Hepatic stellate cell (primary cell): ENCODE data around the gene ALMS1.
"Not testable (repeated sequence)": the region's sequence is repeated elsewhere in the genome, so short reads cannot be mapped to it uniquely, and the experiment has no call there.

Experiments
- DNase-seq: peaks from one replicate; pipeline ENCODE4 v3.0.0; 2011; ENCODE audit warnings: low spot score

The ALMS1 gene

DNA sequence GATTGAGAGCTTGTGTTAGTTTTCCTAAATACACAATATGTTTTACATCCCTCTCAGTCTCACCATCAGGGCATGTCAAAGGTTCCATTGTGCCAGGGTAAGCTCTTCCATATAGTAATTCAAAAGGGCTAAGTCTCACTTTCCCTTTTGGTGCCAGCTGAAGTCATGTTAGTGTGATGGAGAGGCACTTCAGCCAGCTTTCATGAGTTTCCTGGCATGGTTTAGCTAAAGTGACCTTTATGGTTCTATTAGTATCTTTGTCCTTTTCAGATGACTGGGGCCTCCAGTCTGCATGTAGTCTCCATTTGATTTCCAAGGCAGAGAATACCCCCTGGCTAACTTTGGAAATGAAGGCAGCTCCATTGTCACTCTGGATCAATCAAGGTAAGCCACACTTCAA lies 229.4 kb downstream of the ALMS1 start:
- DNase-seq: no peak

DNA sequence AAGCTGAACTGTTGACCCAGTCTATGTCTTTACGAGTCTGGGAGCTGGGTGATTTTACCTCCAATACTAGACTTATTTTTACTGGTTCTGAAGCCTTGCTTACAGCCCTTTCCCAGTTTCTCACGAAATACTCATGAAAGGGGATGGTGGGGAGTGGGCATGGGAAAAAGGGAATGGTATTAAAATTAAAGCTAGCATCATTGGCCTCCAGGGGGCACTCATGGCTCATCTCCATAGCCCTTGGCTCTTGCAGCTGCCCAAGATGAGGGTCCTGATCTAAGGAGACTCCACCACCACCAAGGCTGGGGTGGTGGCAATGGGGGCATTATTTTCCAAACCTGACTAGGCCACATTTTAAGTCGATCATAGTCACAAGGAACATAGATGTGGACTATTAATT lies 234.3 kb downstream of the ALMS1 start:
- not testable (repeated sequence) for DNase-seq

GRCh38 chr2:73624036-73624435 lies 238.4 kb downstream of the ALMS1 start:
- not testable (repeated sequence) for DNase-seq

GRCh38 chr2:73624625-73625024 lies 239.0 kb downstream of the ALMS1 start:
- not testable (repeated sequence) for DNase-seq

DNA sequence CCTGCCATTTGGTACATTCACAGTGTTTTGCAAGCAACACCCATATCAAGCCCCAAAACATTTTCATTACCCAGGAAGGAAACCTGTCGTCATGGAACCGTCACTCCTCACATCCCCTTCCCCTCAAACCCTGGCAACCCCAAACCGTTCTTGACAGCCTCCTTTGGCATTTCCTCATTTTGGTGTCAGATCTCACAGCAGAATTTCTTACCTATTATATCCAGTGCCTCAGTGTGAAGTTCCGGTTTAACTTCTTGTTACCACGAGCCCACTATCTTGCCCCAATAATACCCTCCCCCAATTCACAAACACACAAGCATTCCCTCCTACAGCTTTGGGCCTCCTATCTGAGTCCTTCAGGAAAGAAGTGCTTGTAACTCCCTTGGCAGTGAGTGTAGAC lies 240.6 kb downstream of the ALMS1 start:
- not testable (repeated sequence) for DNase-seq

DNA sequence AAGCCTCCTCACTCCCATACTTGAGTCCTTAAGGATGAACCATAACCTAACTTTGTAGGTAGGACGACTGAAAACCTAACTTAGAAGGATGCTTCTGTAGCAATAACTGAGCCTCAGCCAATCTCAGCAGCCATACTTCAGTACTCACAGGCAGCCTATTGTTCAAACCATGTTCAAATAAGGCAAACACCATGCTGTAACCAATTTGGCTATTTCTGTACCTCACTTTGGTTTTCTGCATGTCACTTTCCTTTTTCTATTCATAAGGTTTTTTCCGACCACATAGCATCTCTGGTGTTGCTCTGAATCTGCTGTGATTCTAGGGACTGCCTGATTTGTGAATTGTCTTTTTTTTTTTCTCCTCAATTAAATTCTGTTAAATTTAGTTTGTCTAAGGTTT lies 242.9 kb downstream of the ALMS1 start:
- not testable (repeated sequence) for DNase-seq

DNA sequence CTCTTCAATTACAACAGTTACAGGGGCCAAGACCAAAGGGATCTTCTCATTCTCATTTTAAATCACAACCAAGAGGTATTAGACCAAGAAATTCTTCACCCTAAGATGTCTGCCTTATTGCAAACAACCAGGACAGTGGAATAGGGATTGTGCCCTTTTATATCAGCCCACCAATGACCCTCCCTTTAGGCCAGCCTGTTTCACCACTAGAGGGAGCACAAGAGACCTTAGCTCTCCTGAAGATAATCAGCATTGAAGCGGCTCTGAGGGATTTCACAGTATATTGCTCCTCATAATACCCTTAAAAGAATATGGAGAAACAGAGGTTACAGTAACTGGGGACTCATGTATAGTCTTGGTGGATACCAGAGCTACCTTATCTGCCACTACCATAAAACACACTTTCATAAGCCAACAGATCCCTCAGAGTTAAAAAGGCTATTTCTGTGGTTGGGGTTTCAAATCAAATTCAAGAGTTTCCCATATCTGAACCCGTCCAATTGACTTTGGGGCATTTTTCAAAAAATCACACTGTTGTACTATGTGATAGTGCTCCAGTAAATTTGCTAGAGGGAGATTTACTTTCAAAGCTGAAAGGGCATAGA lies 245.1 kb downstream of the ALMS1 start:
- DNase-seq: not testable (repeated sequence)

- DNase-seq: not testable (repeated sequence)
These were observed 251.3 kb downstream of the ALMS1 start for GRCh38 chr2:73636977-73637376.

DNA sequence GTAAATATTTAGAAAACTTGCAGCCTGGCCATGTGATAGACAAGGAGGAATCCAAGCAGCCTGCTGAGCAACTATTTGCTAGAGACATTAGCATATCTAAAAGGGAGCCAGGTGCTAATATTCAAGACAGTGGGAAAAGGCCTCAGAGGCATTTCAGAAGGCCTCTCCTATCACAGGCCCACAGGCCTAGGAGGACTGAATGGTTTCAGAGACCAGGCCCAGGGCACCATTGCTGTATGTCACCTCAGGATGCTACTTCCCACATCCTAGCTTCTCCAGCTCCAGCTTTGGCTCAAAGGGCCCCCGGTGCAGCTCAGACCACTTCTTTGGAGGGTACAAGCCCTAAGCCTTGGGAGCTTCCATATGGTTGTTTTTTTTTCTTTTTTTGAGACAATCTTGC lies 252.8 kb downstream of the ALMS1 start:
- DNase-seq: no peak

- no peak for DNase-seq
These were observed 254.9 kb downstream of the ALMS1 start for GRCh38 chr2:73640511-73640911.

DNA sequence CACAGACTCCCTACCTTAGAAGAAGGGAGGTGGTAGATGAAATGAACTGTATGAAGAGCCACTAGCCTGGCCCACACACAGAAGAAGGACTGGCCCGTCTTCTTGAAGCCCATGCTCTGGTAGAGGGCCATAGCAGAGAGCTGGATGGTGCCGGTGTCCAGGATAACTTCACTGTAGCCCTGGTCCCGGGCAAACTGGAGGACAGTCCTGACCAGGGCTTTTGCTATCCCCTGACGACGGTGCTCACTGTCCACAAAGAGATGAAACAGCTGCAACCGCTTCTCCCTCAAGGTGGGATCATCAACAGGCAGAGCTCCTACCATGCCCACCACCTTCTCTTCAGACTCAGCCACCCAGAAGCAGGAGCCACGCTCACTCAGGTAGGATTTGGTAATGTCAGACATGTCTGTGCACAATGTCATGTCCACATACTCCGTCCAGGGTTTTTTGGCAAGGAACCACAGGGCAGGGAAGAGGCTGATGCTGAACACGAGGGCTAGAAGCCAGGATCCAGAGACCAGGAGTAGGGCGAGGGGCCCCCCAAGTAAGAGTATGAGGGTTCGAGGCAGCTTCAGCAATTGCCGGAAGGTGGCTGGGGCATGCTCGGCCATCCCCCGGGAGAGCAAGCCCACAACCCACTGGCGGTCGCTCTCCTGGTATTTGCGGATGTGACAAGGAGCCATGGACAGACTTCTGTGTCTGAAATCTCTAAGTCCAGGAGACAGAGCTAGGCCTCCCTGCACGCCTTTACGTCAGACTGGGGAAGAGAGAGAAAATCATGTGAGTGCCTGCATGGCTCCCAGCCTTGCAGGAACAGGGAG lies 255.5 kb downstream of the ALMS1 start:
- DNase-seq: no peak

DNA sequence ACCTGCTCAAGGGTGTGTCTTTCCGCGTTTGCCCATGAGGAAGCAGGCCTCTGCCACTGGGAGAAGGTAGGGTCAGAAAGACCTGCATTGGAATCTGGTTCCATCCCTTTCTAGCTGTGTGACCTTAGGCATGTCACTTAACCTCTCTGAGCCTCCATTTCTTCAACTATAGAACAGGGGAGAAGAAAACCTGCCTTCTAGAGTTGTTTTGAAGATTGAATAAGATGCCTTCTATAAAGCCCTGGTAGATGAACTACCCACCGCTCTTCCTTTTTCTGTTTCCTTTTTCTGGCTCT lies 256.1 kb downstream of the ALMS1 start:
- DNase-seq: no peak

GRCh38 chr2:73642338-73643018 lies 256.8 kb downstream of the ALMS1 start, which contains the start of gene NAT8:
TSS of gene NAT8 (minus strand) at chr2:73642422. CDS start at chr2:73641628, 794 bp downstream.
- no peak for DNase-seq

GRCh38 chr2:73647690-73648089 lies 262.1 kb downstream of the ALMS1 start:
- DNase-seq: not testable (repeated sequence)

- no peak for DNase-seq
These were observed 266.1 kb downstream of the ALMS1 start for GRCh38 chr2:73651591-73652230.

DNA sequence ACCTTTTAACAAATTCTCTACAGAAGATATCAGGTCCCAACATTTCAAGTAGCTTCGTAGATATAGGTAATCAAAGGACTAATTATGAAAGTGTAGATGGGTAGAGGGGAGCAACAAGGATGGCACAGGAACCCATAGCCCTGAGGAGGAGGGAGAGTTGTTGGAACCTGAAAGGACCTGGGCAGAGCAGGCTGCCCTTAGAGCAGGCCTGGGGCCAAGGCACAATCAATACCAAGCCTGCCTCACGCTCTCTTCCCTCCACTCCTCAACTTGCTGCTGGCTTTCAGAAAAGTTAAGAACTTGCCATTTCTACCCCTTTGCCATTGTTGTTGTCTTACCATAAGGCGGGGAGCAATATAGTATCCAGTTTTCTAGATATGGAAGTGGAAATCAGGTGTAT lies 266.7 kb downstream of the ALMS1 start:
- DNase-seq: no peak

GRCh38 chr2:73654175-73654574 lies 268.5 kb downstream of the ALMS1 start:
- no peak for DNase-seq
